ENCODE results near the gene OOSP4B.

- TF ChIP-seq CREB1 (IDR thresholded peaks at IDR 0.05; ENCODE audit: low read depth) = no peak
- no peak for TF ChIP-seq EP300 (IDR thresholded peaks at IDR 0.05; ENCODE audit: borderline replicate concordance)
- no peak for TF ChIP-seq RAD21 (IDR thresholded peaks at IDR 0.05; ENCODE audit: low read depth)
- no peak for TF ChIP-seq MAX (IDR thresholded peaks at IDR 0.05)
- no peak for TF ChIP-seq TCF12 (IDR thresholded peaks at IDR 0.05; ENCODE audit: low read depth)
- TF ChIP-seq FOXM1 (IDR thresholded peaks at IDR 0.05; ENCODE audit: borderline replicate concordance, low read depth) = no peak
- TF ChIP-seq YY1 (IDR thresholded peaks at IDR 0.05; ENCODE audit: low read depth) = no peak
- no peak for TF ChIP-seq TEAD4 (IDR thresholded peaks at IDR 0.05)
- TF ChIP-seq CEBPB (IDR thresholded peaks at IDR 0.05) = no peak
Observed at GRCh38 chr11:60059052-60059451, 42.1 kb downstream of the OOSP4B start.
